KBM-7 (cell line): ENCODE data around the gene CNKSR1.

ENCODE experiments used
- DNase-seq: peaks from one replicate; pipeline ENCODE4 v3.0.0-alpha.2; 2015
- in situ Hi-C: fragments of 300-500 bp; cut with MboI; formaldehyde crosslinking; loops from 2 replicates; pipeline ENCODE4 v1.14.3; 2020; ENCODE audit warnings: low sequenced_read_pairs, low pct_unique_long_range_greater_than_20kb, mixed read lengths

The CNKSR1 gene, protein sequence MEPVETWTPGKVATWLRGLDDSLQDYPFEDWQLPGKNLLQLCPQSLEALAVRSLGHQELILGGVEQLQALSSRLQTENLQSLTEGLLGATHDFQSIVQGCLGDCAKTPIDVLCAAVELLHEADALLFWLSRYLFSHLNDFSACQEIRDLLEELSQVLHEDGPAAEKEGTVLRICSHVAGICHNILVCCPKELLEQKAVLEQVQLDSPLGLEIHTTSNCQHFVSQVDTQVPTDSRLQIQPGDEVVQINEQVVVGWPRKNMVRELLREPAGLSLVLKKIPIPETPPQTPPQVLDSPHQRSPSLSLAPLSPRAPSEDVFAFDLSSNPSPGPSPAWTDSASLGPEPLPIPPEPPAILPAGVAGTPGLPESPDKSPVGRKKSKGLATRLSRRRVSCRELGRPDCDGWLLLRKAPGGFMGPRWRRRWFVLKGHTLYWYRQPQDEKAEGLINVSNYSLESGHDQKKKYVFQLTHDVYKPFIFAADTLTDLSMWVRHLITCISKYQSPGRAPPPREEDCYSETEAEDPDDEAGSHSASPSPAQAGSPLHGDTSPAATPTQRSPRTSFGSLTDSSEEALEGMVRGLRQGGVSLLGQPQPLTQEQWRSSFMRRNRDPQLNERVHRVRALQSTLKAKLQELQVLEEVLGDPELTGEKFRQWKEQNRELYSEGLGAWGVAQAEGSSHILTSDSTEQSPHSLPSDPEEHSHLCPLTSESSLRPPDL

DNA sequence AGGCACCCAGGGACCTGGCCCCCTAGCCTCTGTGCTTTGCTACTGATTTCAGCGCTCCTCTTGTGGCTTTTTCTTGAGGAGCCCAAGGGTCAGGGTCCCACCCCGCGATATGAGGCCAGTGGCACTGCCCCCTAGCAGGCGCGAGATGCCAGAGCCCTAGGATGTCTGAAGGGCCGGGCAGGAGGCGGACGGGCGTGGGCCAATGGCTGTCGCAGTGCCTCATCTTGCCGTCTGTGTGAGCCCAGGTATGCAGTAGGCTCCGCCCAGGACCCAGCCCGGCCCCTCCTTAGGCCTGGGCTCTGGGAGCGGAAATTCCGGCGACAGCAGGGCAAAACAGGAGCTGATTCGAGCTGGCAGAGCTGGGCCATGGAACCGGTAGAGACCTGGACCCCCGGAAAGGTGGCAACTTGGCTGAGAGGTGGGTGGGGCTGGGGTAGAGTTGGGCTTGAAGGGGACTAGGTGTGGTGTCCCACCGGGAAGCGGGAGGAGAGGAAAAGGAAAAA lies at the start of gene CNKSR1:
CNKSR1 (plus strand) TSS at position 310 of the 503 bp plus-strand sequence; CDS start at position 367, 57 bp downstream.
- DNase-seq = no peak
- in situ Hi-C loops = no loop called here

DNA sequence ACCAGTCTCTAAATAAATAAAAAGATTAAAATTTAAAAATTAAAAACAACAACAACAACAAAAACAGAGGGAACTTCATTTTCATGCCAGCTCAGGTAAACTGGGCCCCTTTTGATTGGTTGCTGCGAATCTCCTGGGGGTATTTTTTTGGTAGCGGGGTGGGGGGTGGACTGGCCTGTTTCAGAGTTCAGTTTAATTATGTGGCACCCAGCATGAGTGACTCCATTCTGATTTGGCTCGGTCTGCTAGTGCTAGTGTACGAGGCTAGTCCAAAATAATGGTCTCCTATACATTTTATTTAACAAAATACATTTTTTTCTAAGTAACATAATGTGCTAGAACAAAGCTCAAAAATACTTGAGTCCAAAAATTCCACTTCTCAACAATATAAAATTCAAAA lies 47.5 kb upstream of the CNKSR1 start:
- in situ Hi-C loops = no loop called here
- no peak for DNase-seq

DNA sequence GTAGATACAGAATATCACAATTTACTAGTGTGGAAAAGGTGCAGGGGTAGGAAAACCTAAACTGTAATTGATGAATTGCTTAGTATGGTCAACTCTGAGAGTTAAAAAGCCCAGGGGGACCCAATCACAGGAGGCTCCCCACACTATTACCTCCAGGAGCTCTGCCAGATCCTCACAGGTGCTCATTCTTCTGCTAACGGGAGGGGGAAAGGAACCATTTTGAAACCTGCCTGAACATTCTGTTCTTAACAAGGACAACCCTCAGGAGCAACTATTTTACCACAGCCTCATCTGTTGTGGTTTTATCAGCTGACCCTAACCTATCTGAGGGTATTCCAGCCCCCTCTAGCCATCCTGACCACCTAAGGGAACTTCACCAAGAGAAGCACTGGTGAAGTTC lies 46.6 kb upstream of the CNKSR1 start:
- in situ Hi-C loops = no loop called here
- DNase-seq = no peak

DNA sequence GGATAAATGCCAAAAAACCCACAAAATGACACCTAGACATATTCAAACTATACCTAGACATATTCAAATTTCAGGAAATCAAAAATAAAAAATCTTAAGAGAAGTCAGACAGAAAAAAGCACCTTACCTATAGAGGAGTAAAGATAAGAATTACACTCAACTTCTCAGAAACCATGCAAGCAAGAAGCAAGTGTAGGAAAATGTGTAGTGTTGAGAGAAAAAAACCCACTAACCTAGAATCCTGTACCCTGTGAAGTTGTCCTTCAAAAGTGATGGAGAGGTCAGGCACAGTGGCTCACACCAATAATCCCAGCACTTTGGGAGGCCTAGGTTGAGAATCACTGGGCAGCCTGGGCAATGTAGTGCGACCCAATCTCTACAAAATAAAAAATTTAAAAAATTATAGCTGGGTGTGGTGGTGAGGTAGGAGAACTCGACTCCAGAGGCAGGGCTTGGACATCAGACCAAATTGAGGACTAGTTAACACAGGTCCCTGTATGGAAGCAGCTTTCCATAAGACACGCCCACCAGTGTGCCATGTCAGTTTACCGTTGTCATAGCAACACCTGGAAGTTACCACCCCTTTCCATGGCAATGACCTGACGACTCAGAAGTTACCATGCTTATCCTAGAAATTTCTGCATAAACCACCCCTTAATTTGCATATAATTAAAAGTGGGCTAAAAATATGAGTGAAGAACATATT lies 45.0 kb upstream of the CNKSR1 start:
- DNase-seq = no peak
- in situ Hi-C loops = no loop called here

DNA sequence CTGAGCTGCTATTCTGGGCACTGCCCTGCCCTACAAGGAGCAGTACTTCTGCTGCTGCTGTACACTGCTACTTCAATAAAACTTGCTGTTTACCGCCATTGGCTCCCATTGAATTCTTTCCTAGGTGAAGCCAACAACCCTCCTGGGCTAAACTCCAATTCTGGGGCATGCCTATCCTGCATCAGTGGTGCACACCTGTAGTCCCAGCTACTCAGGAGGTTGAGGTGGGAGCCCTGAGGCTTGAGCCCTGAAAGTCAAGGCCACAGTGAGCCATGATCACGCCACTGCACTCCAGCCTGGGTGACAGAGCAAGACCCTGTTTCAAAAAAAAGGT lies 44.5 kb upstream of the CNKSR1 start:
- in situ Hi-C loops = no loop called here
- no peak for DNase-seq

DNA sequence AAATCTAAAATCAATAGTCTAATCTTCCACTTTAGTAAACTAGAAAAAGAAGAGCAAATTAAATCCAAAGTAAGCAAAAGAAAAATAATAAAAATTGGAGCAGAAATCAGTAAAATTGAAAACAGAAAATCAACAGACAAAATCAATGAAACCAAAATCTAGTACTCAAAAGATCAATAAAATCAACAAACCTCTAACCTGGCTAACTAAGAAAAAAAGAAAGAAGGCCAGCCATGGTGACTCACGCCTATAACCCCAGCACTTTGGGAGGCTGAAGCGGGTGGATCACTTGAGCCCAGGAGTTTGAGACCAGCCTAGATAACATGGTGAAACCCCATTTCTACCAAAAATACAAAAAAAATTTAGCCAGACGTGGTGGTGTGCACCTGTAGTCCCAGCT lies 42.8 kb upstream of the CNKSR1 start:
- in situ Hi-C loops = no loop called here
- no peak for DNase-seq

DNA sequence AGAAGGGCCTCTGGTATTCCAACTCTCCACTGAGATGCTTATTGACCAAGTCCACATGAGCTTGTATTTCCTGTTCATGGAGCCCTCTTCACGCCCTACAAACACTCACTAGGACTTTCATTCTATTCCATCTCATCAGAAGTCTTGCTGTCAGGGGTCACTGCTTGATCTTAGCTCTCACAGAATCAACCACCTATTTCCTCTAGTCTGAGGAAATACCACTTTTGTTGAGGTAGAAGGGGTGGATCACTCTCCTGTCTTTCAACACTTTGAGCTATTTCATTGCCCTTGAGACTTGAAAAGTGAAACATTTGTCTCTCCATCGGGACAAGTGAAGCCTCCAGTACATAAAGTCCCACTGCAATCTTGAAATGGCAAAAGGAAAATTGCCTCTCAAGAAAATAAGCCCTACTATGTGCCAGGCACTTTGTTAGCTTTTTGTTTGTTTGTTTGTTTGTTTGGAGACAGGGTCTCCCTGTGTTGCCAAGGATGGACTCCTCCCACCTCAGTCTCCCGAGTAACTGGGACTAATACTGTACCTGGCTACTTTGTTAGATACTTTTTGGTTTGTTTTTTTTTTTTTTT lies 38.2 kb upstream of the CNKSR1 start:
- in situ Hi-C loops = no loop called here
- DNase-seq = peak; percentile 36

DNA sequence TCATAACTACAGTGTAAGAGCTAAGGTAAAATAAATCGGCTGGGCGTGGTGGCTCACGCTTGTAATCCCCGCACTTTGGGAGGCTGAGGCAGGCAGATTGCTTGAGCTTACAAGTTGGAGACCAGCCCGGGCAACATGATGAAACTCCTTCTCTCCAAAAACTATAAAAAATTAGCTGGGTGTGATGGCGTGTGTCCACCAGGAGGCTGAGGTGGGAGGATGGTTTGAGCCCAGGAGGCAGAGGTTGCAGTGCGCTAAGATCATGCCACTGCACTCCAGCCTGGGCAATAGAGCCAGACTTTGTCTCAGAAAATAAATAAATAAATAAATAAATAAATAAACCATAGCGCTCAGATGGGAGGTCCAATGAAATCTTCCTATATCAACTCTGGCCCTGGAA lies 35.1 kb upstream of the CNKSR1 start:
- no peak for DNase-seq
- in situ Hi-C loops = no loop called here

DNA sequence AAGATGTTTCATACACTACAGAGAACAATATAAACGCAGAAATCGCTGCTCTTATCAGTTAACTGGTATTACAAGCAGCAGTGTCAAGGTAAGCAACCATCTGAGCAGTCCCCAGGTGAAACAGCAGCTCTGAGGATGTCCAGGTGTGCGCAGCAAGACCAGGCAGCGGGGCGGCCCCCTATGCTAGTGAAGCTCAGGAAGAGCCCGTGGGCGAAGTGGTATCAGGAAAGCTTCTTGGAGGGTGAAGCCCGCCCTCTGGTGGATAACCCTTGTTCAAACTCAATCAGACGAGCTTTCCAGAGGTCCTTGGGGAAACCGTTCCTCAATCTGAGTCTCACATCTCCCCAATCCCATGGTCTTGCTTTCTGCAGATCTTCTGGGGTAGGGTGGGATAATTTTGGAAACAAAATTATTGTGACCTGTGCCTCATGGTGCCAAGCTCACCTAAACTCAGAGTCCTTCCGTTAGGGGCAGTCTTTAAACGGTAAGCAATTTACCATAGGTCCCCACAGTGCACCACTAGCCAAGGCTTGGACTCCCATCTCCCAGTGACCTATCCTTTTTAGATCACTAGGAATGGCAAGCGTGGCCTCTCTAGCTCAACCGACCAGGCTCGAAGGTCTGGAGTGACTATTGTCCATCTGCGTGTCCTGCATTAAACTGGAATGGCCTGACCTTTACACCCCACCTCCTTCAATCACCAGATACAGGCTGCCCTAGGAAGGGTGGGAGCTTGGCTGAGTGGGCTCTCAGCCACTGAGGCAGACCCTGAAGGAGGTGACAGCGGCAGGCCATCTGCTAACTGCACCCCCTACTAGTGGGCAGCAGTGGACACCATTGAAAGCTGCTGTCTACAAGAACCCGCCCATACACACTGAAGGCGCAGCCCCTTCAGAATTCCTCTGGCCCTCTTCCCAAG lies 32.0 kb upstream of the CNKSR1 start:
- peak; percentile 83 for DNase-seq
- in situ Hi-C loops = no loop called here

DNA sequence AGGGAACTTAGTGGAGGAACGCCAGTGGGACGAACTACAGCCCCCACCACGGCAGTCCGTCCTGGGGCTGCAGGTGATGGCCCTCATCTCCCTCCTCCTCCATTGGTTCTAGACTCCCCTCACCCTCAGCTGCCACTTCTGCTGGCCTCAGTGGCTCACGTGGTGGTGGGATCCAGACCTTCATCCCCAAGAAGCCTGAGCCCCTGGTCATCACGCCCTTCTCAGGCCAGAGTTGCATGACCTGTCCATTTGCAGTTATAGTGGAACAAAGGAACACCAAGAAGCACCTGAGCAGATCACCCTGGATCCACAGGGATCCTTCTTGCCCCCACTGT lies 31.4 kb upstream of the CNKSR1 start:
- in situ Hi-C loops = no loop called here
- no peak for DNase-seq

DNA sequence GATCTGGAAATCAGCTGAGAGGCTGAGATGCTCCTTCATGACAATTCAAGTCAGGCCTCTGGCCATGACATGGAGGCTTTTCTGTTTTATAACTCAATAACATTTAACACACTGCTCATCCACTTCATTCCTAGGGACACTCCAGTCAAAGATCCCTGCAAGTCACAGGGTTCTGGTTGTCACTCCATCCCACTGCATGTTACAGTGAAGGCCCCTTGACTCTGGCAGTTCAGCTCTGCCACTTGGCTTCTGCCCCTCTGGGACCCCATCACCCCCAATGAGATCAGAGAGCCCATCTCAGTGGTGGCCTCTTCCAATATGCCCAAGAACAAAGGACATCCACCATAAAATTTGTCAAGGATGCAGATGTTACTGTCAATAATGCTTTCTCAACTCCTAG lies 28.4 kb upstream of the CNKSR1 start:
- in situ Hi-C loops = no loop called here
- DNase-seq = no peak

DNA sequence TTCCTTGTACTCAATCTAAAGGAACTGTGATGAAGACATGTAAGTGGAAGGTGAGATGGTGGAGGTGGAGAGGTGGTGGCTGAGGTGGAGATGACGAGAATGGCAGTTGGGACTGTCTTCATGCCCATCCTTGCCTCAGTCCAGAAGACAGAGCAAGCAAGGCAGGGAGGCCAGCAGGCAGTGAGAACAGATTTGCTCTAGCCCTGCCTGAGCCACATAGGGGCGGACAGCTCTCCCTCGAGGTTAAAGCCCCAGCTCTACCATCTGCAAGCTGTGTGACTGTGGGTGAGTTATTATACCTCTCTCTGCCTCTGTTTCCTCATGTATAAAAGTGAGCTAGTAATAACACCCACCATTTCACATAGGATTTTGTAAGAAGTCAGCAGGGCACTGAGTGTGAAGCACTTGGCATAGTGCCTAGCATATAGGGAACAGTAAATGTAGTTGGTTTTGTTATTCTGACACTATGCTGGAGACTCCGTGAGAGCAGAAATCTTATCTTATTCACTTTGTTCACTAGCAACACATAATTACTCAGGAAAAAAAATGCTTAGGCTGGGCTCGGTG lies 23.2 kb upstream of the CNKSR1 start:
- DNase-seq = no peak
- in situ Hi-C loops = no loop called here

DNA sequence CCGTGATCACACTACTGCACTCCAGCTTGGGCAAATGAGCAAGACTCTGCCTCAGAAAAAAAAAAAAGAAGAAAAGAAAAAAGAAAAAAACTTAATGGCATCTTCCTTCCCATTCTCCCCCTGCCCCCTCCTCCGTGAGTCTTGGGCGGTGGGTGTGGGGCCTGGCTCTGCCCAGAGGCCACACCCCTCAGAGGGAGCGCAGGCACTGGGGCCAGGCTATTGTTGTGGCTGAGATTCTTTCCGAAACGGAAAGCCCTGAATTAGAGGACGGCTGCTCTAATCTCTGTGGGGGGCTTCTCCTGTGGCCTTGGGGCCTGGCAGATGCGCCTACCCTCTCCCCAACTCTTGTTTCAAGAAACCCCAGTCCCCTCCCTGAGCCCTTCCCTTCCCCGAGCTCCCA lies 22.5 kb upstream of the CNKSR1 start:
- in situ Hi-C loops = no loop called here
- DNase-seq = no peak

DNA sequence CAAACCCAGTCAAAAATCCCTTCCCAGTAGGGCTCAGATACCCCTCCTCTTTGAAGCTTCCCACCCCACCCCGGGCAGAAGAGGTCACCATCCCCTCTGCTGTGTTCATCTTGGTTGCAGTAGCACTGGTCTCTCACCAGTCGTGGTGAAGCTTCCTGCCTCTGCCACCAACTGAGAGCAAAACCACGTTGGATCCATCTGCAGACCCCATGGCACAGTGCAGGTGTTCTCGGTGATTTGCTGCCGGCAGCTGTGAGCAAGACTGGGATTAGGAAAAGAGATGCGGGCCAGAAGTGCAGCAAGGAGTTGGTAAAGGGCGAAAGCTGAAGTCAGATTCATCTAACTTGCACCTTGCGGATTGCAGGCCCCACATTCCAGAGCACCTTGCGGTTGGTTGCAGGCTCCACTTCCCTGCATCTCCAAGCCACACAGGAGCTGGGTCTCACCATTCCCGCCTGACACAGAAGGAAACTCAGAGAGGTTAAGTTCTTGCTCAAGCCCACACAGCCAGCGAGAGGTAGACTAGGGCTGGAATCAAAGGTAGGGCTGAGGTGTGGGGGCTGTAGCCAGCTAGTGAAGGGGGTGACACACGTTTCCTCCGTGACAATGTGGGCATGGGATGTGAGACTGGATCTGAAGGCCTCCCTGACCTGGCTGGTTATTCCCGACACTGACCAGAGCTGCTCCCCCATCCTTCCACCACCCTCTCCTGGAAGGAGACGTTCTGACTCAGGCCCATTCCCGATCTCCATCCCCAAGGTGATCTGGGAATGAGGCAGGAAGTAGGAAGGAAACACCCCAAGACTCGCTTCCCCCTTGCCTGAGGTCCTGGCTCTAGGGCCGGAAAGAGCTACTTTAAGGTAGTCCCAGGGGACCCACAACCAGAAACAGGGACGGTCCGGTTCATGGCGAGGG lies 21.7 kb upstream of the CNKSR1 start:
- in situ Hi-C loops = no loop called here

DNA sequence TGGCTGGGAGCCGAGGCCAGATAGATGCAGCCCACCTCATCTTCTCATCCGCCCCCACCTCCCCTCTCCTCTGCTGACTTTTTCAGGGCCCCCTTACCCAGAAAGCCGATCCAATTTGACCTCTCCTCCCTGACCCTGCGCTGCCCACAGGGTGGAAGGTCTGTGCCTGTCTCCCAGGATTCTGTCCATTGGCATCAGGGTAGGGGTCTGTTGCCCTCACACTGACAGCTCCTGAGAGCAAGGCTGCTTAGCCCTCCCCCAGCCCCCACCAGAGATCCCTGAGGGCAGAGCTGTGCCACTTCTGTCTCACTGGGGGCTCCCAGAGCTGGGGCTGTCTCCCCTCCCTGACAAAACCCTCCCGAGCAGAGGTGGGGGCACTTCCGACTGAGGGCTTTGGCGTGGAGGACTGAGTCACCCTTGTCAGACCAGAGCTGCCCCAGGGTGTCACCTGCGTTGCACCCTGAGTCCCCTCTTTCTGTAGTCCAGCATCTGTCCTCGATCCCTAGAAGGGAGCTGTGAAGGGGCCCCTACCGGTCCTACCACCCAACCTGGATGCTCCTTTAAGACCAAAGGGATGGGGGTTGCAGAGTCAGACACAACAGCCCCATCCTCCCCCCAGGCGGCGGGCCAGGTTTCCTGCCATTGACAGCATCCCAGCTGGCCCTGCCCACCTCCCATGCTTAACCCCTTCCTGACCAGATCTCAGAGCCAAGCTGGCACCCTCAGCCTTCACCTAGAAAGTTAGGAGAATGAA lies 20.8 kb upstream of the CNKSR1 start:
- in situ Hi-C loops = no loop called here
- peak; percentile 30 for DNase-seq

More for the DNA sequence above, 21.7 kb upstream of the CNKSR1 start:
- DNase-seq = no peak

DNA sequence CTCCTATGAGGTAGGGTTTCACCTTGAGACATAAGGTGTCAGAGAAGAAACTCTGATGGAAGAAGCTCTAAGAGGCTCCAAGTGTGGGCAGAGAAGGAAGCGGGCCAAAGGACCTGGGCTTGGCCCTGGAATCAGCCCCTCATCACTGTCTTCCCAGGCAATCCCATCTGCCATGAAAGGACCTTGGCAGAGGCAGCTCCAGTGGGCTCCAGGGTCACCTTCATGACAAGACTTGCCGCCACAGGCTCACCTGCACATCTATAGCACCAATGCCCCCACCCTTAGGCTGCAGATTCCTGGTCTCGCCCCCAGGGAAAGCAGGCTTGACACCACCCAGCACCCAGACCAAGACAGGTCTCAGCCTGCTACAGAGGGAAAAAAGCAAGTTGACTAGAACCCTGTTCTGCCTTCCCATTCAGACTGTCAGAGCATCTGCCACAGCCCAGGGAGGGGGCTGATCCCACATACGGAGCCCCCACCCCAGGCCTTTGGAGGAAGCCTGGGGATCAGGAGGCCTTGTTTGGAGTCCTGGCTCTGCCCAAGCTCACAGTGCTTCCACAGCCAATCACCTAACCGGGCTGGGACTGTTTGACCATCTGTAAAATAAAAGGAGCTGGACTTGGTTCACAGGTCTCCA lies 18.9 kb upstream of the CNKSR1 start:
- in situ Hi-C loops = no loop called here
- no peak for DNase-seq
